Measurements from ENCODE around the gene RAB5B. TPM values are rescaled to one million over a fixed set of nuclear protein-coding genes. Genes with fewer than 3 reads are reported as not detected.
A peak's percentile ranks its signal among the peaks of the same experiment; 100 is the strongest.
"Not testable (repeated sequence)": the region's sequence is repeated elsewhere in the genome, so short reads cannot be mapped to it uniquely, and the experiment has no call there.

Gene RAB5B
- total and polyA plus RNA-seq, 9 donors: 60.4 to 217 (median 117) TPM

GRCh38 chr12:55972911-55973598 is 823 bp upstream of the RAB5B start:
- H3K4me3 ChIP-seq: peak overlapping the region; percentile 63
- no peaks in the 10 kb centered on the region for H3K36me3 ChIP-seq
- no peaks in the 10 kb centered on the region for H3K27me3 ChIP-seq
- DNase-seq: no peak
- peaks cover 2% of the 10 kb centered on the region for H3K4me1 ChIP-seq (ENCODE audit: insufficient read depth)
- no peak for TF ChIP-seq EP300 (IDR thresholded peaks at IDR 0.05)
- TF ChIP-seq POLR2A (IDR thresholded peaks at IDR 0.05): peak; percentile 65
- no peak for TF ChIP-seq CTCF (IDR thresholded peaks at IDR 0.05)
- peak overlapping the region; percentile 67 to 82 for H3K27ac ChIP-seq
- intact Hi-C loops (cut with DNase I): loop anchor here in 1 of 4 donors (5.0 kb wide), 1 partner anchor 41 kb away; the partner anchor contains the start of gene DGKA
- 0 to 1% (median 1%) methylated on average over 18 of the region's 18 CpGs for WGBS, 3 donors
- no peaks in the 10 kb centered on the region for H3K9me3 ChIP-seq

GRCh38 chr12:55974308-55974730 is 441 bp downstream of the RAB5B start:
- H3K4me1 ChIP-seq (ENCODE audit: insufficient read depth): peaks cover 2% of the 10 kb centered on the region
- no peak for DNase-seq
- 0 to 1% (median 0%) methylated on average over 15 of the region's 15 CpGs for WGBS, 3 donors
- intact Hi-C loops (cut with DNase I): loop anchor here in 1 of 4 donors (5.0 kb wide), 1 partner anchor 42 kb away; the partner anchor contains the start of gene DGKA
- H3K9me3 ChIP-seq: no peaks in the 10 kb centered on the region
- peak overlapping the region; percentile 80 to 86 for H3K27ac ChIP-seq
- H3K4me3 ChIP-seq: peak overlapping the region; percentile 70
- TF ChIP-seq CTCF (IDR thresholded peaks at IDR 0.05): no peak
- no peak for TF ChIP-seq EP300 (IDR thresholded peaks at IDR 0.05)
- TF ChIP-seq POLR2A (IDR thresholded peaks at IDR 0.05): no peak
- H3K36me3 ChIP-seq: no peaks in the 10 kb centered on the region
- no peaks in the 10 kb centered on the region for H3K27me3 ChIP-seq

- WGBS, 3 donors: 94 to 97% (median 95%) methylated on average over 7 of the region's 7 CpGs
- TF ChIP-seq POLR2A (IDR thresholded peaks at IDR 0.05): no peak
- TF ChIP-seq CTCF (IDR thresholded peaks at IDR 0.05): no peak
- no peak for TF ChIP-seq EP300 (IDR thresholded peaks at IDR 0.05)
- Histone ChIP-seq H3K27ac (no peak overlapping the region), H3K4me1 (ENCODE audit: insufficient read depth) (peaks cover 2% of the 10 kb centered on the region), H3K27me3 (no peaks in the 10 kb centered on the region), H3K9me3 (no peaks in the 10 kb centered on the region), H3K4me3 (no peak overlapping the region), H3K36me3 (no peaks in the 10 kb centered on the region)
- no peak for DNase-seq
- intact Hi-C loops (cut with DNase I): no loop called here
Measured at GRCh38 chr12:55978393-55978792, 4.5 kb downstream of the RAB5B start.

GRCh38 chr12:55979069-55979468 is 5.2 kb downstream of the RAB5B start:
- H3K9me3 ChIP-seq: no peaks in the 10 kb centered on the region
- no peaks in the 10 kb centered on the region for H3K27me3 ChIP-seq
- no peak for TF ChIP-seq CTCF (IDR thresholded peaks at IDR 0.05)
- TF ChIP-seq POLR2A (IDR thresholded peaks at IDR 0.05): no peak
- no peak for TF ChIP-seq EP300 (IDR thresholded peaks at IDR 0.05)
- no peak overlapping the region for H3K4me3 ChIP-seq
- no peak overlapping the region for H3K27ac ChIP-seq
- DNase-seq: no peak
- no peaks in the 10 kb centered on the region for H3K36me3 ChIP-seq
- 82 to 91% (median 87%) methylated on average over 3 of the region's 3 CpGs for WGBS, 3 donors
- H3K4me1 ChIP-seq (ENCODE audit: insufficient read depth): peaks cover 2% of the 10 kb centered on the region
- intact Hi-C loops (cut with DNase I): no loop called here

GRCh38 chr12:55981882-55982281 is 8.0 kb downstream of the RAB5B start:
- H3K27me3 ChIP-seq; H3K27ac ChIP-seq; H3K4me1 ChIP-seq (ENCODE audit: insufficient read depth); H3K9me3 ChIP-seq; intact Hi-C loops (cut with DNase I); H3K36me3 ChIP-seq; H3K4me3 ChIP-seq; DNase-seq: not testable (repeated sequence)
- WGBS, 3 donors: 57 to 71% (median 66%) methylated on average over 5 of the region's 5 CpGs

All from ovary (tissue), 9 donors.